Heart left ventricle (tissue), 16 donors: ENCODE measurements around the gene STYXL1. TPM values are rescaled to one million over a fixed set of nuclear protein-coding genes. Genes with fewer than 3 reads are reported as not detected.

ENCODE experiments used
- ATAC-seq, 4 donors: fragments of 200-7000 bp; cut with Tn5 transposase; one replicate each; pipeline ENCODE4 v1.9.1; 2020 to 2022; ENCODE audit warnings: moderate library complexity in 4 of 4, mild to moderate bottlenecking in 3 of 4, moderate number of reproducible peaks in 1 of 4
- DNase-seq, 5 donors: peaks; one replicate each; pipeline ENCODE4 v3.0.0-alpha.2; 2020
- H3K27ac ChIP-seq, 12 donors: fragments of 200-600 bp; sonication (generic) in 4 of 12; one replicate each; pipeline versions ENCODE4 v1.5.0 to v1.8.0; 2016 to 2022; ENCODE audit warnings: mild to moderate bottlenecking in 2 of 12
- H3K27me3 ChIP-seq, 9 donors: fragments of 200-600 bp; sonication (generic) in 2 of 9; one replicate each; pipeline versions ENCODE4 v1.5.1 to v1.8.0; 2016 to 2022; ENCODE audit warnings: mild to moderate bottlenecking in 3 of 9
- H3K36me3 ChIP-seq, 9 donors: fragments of 200-600 bp; sonication (generic) in 2 of 9; one replicate each; pipeline versions ENCODE4 v1.5.0 to v1.8.0; 2018 to 2022; ENCODE audit warnings: mild to moderate bottlenecking in 2 of 9
- H3K4me1 ChIP-seq, 12 donors: fragments of 200-600 bp; sonication (generic) in 4 of 12; one replicate each; pipeline versions ENCODE4 v1.5.0 to v1.8.0; 2016 to 2022; ENCODE audit warnings: mild to moderate bottlenecking in 3 of 12
- H3K4me3 ChIP-seq, 12 donors: fragments of 200-600 bp; sonication (generic) in 4 of 12; one replicate each; pipeline versions ENCODE4 v1.5.0 to v1.8.0; 2017 to 2022; ENCODE audit warnings: mild to moderate bottlenecking in 9 of 12, moderate library complexity in 4 of 12
- H3K9me3 ChIP-seq, 12 donors: fragments of 200-600 bp; sonication (generic) in 4 of 12; one replicate each; pipeline versions ENCODE4 v1.5.0 to v1.8.0; 2016 to 2022; ENCODE audit warnings: mild to moderate bottlenecking in 1 of 12
- POLR2A ChIP-seq, 2 donors: fragments of 450-650 bp; IDR thresholded peaks; one replicate each; pipeline ENCODE4 v1.6.1; 2017; ENCODE audit warnings: antibody characterized with exemption in 2 of 2, mild to moderate bottlenecking in 2 of 2, moderate library complexity in 2 of 2
- WGBS, 4 donors: extraction: QIAGEN DNeasy Blood & Tissue Kit in 2 of 4; methylation state at CpG; one replicate each; pipeline versions ENCODE4 v1.1.5 to v1.1.7; 2013 to 2018; 5-methylcytosine and 5-hydroxymethylcytosine counted together
- intact Hi-C, 10 donors: fragments of 100-400 bp; cut with DNase I; formaldehyde crosslinking; loops; one replicate each; pipeline versions ENCODE4 v1.11.1 to v1.14.2; 2022
- polyA plus RNA-seq, 2 donors: library from polyadenylated mRNA; stranded (reverse); fragments of 200-250 nt; gene quantifications; one replicate each; pipeline ENCODE4 v1.2.3, GENCODE V29; 2013
- total RNA-seq, 9 donors: library from RNA; depleted of rRNA in 2 of 9; stranded (reverse); fragments of >200 nt in 2 of 9; fragmentation: NEBNext Ultra II Directional in 3 of 9; extraction: Animal tissue kit (Norgen Biotek cat#: 25700) in 3 of 9; gene quantifications; one replicate each; pipeline versions ENCODE4 v1.1.0 to v1.2.4, GENCODE V29; 2016 to 2023
- TF ChIP-seq, protein P1 (sequence below), 12 donors: fragments of 200-600 bp; sonication (generic) in 4 of 12; IDR thresholded peaks; one replicate each; pipeline versions ENCODE4 v1.5.0 to v1.8.0; 2018 to 2022; ENCODE audit warnings: antibody characterized with exemption in 12 of 12, mild to moderate bottlenecking in 5 of 12
- donor health status: ischemic (EF 13 %, LVEDD 7.1; RV severe dilation, severe dysfunction).
- donor health status: healthy with polysubstance abuse.
- donor health status: DM: no; HTN: yes; CAD: no.
- donor health status: DM: no; HTN: no; CAD: no.
- donor health status: ischemic (EF 25% LVEDD 6.9; RV normal size, moderate dysfunction).
- donor health status: ischemic (EF 25% LVEDD 5.7; RV mildly dilated, moderate dysfunction).
- donor health status: healthy.
- donor health status: DM: yes; HTN: yes; CAD: no.
- donor health status: ischemic (EF 35%, LVEDD 5.7; RV mildly dilated, moderate dysfunction).
- donor health status: nonischemic (EF 11% LVEDD 7.7; RV severe dilation, severe dysfunction).
- donor health status: DM: yes; HTN: yes; CAD: no.
- donor health status: PGD.
- donor health status: ischemic (EF 29% LVEDD 5.4; RV normal size, mild dysfunction).
- donor health status: nonischemic (EF 23%, LVEDD 6.1; RV moderate dilation, normal function).

STYXL1 gene
- total and polyA plus RNA-seq, 11 donors = 7.9 to 44.3 (median 19.1) TPM

DNA sequence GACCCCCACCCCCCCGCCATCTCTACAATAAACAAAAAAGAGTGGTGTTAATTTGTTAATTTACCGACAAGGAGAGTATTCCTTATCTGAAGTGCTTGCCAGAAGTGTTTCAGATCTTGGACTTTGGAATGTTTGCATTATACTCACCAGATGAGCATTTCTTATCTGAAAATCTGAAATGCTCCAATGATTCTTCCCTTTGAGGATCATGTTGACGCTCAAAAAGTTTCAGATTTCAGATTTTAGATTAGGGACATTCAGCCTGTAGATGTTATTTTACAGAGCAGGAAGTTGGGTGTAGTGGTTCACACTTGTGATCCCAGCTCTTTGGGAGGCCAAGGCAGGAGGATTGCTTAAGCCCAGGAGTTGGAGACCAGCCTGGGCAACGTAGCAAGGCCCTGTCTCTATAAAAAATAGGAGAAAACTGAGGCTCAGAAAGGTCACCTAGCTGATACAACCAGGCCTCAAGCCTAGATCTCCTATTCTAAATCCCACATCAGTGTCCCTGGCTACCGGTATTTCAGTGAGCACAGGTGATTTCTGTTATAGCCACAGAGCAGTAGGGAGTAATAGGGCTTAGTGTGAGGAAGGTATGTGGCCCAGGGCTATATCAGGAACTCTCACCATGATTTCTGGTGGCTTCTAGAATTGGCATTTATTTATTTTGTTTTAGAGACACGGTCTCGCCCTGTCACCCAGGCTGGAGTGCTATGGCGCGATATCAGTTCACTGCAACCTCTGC is 88.8 kb downstream of the STYXL1 start:
- no peak for TF ChIP-seq POLR2A (IDR thresholded peaks at IDR 0.05)
- TF ChIP-seq, protein P1, sequence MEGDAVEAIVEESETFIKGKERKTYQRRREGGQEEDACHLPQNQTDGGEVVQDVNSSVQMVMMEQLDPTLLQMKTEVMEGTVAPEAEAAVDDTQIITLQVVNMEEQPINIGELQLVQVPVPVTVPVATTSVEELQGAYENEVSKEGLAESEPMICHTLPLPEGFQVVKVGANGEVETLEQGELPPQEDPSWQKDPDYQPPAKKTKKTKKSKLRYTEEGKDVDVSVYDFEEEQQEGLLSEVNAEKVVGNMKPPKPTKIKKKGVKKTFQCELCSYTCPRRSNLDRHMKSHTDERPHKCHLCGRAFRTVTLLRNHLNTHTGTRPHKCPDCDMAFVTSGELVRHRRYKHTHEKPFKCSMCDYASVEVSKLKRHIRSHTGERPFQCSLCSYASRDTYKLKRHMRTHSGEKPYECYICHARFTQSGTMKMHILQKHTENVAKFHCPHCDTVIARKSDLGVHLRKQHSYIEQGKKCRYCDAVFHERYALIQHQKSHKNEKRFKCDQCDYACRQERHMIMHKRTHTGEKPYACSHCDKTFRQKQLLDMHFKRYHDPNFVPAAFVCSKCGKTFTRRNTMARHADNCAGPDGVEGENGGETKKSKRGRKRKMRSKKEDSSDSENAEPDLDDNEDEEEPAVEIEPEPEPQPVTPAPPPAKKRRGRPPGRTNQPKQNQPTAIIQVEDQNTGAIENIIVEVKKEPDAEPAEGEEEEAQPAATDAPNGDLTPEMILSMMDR (IDR thresholded peaks at IDR 0.05) = no peak
- H3K27ac ChIP-seq = no peak overlapping the region
- no peak overlapping the region for H3K4me3 ChIP-seq
- peaks cover 0 to 38% (median 23%) of the 10 kb centered on the region in 12 donors for H3K4me1 ChIP-seq
- DNase-seq = peak in 1 of 5 donors; percentile 11
- 91 to 95% (median 93%) methylated on average over 9 of the region's 9 CpGs for WGBS, 4 donors
- H3K27me3 ChIP-seq = no peaks in the 10 kb centered on the region
- ATAC-seq = no peak
- intact Hi-C loops = loop anchor here in 2 of 10 donors (5.0 to 10.0 kb wide), 2 partner anchors 37 to 56 kb away; no protein-coding TSS in a partner anchor
- H3K9me3 ChIP-seq = no peaks in the 10 kb centered on the region
- peaks cover 0 to 75% (median 49%) of the 10 kb centered on the region in 9 donors for H3K36me3 ChIP-seq

DNA sequence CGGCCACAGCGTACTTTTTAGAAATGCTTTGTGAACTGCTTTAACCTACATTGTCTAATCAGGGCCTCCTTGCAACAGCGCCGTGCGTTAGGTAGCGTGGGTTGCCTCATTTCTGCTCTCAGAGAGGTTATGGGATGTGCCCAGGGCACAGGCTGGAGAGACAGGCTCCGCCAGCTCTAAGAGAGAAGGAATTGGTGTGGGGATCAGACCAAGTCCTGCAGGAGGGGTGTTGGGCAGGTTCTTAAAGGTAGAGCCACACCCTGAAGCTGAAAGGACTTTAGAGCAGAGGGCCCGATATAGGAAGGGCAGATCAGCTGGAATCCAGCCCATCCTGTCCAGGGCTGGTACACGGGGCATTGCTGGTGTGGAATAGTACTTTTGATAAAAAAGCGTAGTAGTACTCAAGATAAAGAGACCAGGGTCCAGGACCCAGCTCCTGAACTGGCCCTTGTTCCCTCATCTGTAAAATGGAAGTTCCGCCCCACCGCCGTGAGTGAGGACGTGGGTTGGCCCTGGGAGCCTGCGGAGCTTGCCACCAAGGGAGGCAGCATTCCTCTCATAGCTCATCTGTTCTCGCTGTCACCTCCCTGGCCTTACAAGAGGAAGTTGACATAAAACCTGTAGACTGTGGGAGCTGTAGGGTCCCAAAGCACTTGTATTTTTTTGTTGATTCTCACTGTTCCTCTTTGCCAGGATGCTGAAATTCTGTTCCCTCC is 90.6 kb downstream of the STYXL1 start:
- TF ChIP-seq POLR2A (IDR thresholded peaks at IDR 0.05) = no peak
- TF ChIP-seq, protein P1 (IDR thresholded peaks at IDR 0.05) = no peak
- no peak overlapping the region for H3K4me3 ChIP-seq
- intact Hi-C loops = loop anchor here in 2 of 10 donors (5.0 to 10.0 kb wide), 2 partner anchors 35 to 58 kb away; no protein-coding TSS in a partner anchor
- WGBS, 4 donors = 72 to 83% (median 77%) methylated on average over 16 of the region's 16 CpGs
- H3K36me3 ChIP-seq = peaks cover 0 to 77% (median 51%) of the 10 kb centered on the region in 9 donors
- ATAC-seq = peak in 3 of 4 donors; percentile 23 to 41 (median 26)
- no peak overlapping the region for H3K27ac ChIP-seq
- no peaks in the 10 kb centered on the region for H3K9me3 ChIP-seq
- peaks cover 0 to 21% (median 7%) of the 10 kb centered on the region in 12 donors for H3K4me1 ChIP-seq
- H3K27me3 ChIP-seq = no peaks in the 10 kb centered on the region
- DNase-seq = peak in 1 of 5 donors; percentile 26

DNA sequence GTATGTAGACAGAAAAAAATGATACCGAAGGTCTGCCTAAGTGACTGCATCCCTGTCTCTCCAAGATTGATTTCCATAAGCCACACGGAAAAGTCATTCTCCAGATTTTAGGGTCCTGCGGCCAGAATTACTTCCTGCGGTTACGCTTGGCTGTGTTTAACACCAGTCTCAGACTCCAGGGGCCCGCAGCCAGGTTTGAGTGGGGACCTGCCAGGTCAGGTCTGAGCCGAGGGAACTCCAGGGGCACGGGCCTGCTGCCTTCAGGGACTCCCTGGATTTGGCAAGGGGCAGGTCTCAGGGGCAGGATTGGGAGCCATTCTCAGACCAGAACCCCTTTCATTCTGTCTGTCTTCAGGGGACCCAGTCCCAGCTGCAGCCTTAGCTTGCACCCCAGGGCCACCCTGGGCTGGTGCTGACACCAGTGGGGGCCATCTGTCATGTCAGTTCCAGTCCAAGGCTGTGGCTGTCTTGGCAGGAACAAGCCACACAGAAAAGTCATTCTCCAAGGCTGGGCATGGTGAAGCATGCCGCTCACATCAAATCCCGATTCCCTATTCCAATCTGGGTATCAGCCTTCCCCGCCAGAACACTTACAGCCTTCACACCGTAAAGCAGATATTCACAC is 92.4 kb downstream of the STYXL1 start:
- H3K36me3 ChIP-seq = peaks cover 0 to 70% (median 50%) of the 10 kb centered on the region in 9 donors
- WGBS, 4 donors = 94 to 96% (median 96%) methylated on average over 11 to 12 of the region's 12 CpGs
- peaks cover 0 to 27% (median 12%) of the 10 kb centered on the region in 12 donors for H3K4me1 ChIP-seq
- no peak overlapping the region for H3K27ac ChIP-seq
- intact Hi-C loops = loop anchor here in 2 of 10 donors (5.0 to 10.0 kb wide), 2 partner anchors 33 to 59 kb away; no protein-coding TSS in a partner anchor
- DNase-seq (peak in 1 of 5 donors; percentile 22), ATAC-seq (no peak)
- H3K4me3 ChIP-seq = no peak overlapping the region
- H3K9me3 ChIP-seq = no peaks in the 10 kb centered on the region
- TF ChIP-seq POLR2A (IDR thresholded peaks at IDR 0.05) = no peak
- TF ChIP-seq, protein P1 (IDR thresholded peaks at IDR 0.05) = no peak
- no peaks in the 10 kb centered on the region for H3K27me3 ChIP-seq
